Ecto neural progenitor cell (in vitro differentiated cells): ENCODE data around the gene CBX5.
A peak's percentile ranks its signal among the peaks of the same experiment; 100 is the strongest.
"Not testable (repeated sequence)": the region's sequence is repeated elsewhere in the genome, so short reads cannot be mapped to it uniquely, and the experiment has no call there.

ENCODE experiments used
- DNase-seq: peaks from one replicate; pipeline ENCODE4 v3.0.0-alpha.2; 2018; ENCODE audit warnings: low spot score

Gene CBX5

DNA sequence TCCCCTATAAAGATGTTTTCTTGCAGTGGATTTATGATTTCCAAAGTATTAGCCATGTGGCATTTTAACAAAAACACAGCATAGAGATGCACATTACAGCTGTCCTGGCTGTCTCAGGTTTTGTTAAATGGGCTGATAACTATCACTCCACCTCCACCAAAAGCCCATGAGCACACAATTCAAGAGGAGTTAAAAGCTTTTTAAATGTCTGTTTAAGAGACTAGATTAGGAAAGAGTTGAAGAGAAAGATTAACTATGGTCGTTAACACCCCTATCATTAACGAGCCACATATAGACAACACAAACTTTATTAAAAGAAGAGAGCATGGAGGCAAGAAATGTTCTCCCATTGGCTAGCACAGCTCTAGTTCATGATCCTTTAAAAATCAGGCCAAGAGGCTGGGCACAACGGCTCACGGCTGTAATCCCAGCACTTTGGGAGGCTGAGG lies 14.5 kb downstream of the CBX5 start:
- no peak for DNase-seq

DNA sequence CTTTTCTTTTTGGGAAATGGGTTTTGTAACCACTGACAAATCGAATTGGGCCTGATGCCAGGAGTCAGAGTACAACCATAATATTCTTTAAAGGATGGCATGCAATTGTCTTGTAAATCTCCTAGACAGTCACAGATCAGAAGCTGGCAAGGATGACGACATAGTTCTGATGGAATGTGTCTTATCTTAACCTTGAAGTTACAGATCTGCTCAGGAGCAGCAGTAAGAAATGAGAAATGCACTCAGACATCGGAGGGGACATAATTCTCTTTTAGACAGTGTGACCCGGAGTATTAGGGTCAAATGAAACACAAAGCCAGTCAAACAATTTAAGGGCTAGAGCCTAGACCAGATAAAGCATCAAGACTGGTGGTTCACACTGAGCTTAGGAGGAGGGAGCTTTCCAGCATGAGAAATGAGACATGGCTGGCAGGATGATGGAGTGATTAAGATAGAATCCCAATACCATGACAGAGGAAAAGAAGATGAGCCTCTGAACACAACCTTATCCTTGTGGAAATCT lies 17.5 kb downstream of the CBX5 start:
- DNase-seq: no peak

DNA sequence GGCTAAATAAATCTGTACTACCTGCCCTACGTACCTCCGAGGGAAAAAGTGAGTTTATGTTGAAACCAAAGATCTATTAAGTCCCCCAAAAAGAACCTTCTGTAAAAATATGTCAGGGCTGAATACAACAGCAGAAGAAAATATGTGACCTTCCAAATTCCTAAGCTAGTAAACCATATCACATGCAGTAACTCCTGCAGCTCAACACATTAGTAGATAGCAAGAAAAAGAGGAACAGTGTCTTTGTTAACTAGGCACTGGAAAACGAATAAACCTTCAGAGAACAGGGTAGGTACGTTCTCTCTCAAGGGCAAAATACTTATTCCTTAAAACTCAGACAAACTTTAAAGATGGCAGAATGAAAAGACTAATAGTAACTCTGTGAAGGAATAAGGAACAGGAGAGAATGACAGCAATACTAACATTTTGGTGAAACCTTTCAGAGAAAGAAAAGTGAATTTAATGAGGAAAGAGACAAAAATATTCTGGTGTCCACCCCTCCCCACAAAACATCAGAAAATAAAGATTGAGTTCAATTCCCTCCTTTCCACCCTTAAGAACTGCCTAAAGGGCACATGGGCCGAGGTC lies 18.0 kb downstream of the CBX5 start:
- no peak for DNase-seq

DNA sequence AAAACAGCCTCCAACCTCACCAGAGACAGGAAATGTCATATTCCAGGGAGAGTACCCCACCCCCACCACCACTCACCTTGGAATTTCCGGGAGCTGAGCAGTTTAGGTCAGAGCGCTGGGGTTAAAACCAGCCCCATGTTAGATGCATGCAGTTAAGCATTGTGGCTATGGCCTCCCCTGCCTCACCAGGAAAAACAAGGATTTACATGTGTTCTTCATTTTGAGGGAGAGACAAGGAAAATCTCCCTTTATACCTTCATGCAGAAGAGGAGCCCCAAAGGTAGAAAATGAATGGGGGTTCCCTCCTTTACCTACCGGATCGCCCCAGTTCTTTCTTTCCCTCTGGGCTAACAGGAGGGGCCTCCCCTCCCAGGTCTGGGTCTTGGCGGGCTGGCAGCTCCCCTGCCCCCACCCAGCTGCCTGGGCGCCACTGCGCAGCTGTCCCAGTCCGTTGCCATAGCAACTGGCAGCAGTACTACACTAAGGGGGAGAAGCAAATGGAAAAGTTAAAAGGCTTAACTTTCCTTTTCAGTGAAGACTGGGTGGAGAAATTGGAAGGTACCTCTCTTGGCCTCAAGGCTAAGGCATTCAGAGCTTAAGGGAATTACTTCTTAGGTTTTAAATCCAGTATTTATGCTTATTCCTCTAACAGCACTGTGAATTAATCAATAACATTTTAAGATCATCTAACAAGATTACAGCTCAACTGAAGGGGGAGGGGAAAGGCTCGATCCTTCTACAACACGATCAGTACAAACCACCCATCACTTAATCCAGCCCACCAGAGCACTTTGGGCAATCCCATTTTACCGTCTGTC lies 20.5 kb downstream of the CBX5 start:
- peak; percentile 97 for DNase-seq

DNA sequence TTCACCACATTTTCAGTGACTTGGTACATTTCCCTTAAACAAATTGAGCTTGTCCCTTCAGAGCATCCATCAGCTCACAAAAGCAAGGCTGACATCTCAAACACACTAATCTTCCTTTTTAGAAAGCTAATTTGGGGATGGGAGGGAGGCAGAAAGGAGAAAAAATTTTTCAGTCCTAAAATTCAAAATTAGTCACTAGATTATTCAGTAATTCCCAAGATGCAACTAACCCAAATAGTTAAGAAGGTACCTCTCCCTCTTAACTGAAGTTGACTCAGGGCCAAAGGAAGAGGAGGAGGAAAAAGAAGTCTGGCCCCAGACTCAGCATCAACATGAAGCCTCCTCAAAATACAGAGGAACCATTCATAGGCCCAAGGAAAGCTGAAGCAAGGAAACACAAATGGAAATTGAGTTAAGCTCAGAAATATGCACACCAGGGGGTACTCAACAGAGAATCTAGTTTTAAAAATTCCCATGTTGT lies 21.7 kb downstream of the CBX5 start:
- no peak for DNase-seq

DNA sequence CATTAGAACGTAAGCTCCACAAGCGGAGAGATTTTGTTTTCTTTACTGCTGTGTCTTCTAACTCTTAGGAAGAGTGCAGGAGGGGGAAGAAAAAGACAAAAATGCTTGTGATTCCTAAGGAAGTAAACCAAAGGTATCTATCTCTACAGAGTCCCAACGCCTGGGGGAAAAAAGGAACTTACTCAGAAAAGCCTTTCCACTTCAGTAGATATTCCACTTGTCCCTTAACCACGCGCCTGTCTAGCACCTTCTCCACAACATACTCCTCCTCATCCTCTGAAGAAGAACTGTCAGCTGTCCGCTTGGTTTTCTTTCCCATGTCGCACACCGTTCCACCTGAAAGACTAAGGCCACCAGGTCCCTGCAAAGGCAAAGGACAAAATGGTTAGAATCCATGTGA lies 22.6 kb downstream of the CBX5 start:
- DNase-seq: no peak

DNA sequence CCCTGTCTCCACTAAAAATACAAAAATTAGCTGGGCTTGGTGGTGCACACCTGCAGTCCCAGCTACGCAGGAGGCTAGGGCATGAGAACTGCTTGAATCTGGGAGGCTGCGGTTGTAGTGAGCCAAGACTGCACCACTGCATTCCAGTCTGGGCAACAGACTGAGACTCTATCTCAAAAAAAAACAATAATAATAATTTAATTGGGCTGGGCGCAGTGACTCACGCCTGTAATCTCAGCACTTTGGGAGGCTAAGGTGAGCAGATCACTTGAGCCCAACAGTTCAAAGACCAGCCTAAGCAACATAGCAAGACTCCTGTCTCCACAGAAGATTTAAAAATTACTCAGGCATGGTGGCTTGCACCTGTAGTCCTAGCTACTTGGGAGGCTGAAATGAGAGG lies 26.7 kb downstream of the CBX5 start:
- DNase-seq: no peak

DNA sequence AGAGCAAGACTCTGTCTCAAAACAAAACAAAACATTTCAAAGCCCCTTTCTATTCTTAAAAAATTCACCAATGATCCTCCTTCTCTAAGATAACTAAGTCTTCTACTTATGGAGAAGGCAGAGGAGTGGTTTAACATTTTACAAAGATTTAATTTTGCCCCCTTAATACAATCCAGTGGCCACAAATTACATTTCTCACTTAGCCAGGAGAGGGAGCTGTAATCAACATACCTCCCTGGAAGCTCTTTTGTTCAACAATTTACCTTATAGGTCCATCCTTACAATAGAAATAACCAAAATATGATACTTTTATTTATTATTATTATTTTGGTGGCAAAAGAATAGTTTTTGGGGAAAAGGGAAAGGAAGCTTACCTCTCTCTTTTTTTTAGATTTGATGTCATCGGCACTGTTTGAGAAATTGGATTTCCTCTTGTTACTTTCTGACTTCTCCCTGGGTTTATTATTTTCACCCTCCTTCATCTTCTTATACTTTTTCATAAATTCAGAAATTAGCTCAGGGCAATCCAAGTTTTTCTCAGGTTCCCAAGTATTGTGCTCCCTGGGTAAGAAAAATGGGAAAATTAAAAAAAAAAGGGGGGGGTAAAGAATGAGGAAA lies 28.1 kb downstream of the CBX5 start:
- DNase-seq: no peak

DNA sequence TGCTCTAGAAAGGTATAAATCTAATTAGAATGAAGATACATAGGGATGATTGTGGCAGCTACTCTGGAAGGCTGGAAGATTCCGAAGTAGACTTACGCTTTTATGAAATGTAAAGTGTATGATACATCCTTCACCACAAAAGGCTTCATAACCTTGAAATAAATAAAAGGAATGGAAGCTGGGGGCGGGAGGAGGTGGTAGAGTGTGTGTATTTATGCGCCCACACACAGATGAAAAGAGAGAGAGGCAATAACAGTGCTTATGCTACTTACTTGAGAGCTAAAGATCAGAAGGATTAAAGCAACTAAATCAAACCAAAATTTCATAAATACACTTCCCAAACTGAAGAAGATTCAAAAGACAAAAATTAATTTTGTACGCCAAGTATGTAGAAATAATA lies 30.4 kb downstream of the CBX5 start:
- DNase-seq: no peak

DNA sequence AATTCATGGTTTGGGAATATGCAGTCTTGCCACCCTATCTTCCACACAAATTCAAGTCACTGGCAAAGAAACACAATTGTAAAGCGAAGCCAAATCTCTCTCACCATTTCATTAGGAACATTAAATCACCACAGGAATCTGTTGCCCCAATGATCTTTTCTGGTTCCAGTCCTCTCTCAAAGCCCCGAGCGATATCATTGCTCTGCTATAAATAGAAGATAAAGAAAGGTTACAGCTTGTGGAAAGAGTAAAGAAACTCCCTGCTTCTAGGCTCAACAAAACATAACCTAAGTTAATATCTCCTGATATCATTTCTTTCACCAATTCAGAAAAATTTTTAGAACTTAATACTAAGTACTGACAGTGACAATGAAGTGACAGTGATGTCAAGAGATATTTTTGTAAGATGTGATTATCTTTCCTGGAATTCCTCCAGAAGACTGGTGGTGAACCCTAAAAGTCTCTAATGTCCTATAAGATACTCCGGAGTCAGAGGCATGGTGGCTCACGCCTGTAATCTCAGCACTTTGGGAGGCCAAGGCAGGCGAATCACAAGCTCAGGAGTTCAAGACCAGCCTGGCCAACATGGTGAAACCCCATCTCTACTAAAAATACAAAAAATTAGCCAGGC lies 33.8 kb downstream of the CBX5 start:
- no peak for DNase-seq

DNA sequence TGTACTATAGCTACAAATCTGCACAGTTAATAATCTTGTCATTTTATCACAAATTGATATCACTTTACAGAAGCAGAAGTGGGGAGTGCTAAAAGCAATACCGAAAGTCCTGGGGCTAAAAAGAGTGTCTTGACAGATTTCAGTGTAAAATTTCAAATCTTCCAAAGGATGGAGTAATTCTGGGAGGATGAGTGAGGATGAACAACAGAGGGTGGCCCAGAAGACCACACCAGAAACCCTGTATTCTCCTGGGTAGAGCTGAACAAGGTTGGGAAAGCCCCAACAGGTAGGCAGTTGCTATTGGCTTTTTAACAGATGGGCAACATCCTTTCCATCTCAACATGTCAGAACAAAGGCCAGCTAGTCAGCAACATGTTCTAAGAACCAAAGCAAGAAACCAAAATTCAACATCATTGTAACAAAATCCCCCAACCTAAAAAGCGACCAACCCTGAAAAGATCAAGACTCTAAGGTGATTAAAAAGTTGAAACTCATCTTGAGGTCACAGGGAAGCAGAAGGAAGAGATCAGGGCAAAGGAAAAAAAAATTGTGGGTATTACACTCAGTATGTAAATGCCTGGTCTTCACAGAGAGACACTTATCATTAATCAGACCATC lies 38.8 kb downstream of the CBX5 start:
- DNase-seq: no peak

DNA sequence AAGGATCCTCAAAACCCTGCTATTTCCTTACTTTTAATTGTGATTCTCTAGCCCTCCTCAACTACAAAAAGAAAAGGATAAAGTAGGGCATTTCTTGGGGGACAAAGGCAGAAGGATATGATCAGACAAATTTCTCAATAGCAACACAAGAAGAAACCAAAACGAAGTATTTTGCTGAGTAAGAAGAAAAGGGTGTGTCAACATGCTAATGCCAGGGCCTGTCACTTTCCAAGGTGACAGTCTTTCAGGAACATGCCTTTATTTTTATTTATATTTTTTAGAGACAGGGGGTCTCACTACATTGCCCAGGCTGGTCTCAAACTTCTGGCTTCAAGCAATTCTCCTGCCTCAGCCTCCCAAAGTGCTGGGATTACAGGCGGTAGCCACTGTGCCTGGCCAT lies 39.8 kb downstream of the CBX5 start:
- no peak for DNase-seq

DNA sequence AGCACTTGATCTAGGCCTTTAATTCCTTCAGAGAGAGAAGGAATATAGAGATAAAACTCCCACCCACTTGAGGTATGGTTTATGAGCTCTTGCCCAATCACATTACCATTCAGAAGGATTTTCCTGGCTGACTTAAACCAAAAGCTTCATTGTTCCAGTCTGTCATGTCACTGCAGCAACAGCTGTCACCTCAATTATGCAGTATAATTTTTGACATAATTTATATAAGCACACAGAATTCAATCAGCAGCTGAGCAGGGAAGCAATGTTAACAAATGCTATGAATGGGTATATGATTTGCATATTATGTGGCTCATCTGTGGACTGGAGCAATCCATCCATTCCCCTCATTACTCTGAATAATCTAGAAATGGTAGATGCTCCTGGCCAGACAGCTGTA lies 40.3 kb downstream of the CBX5 start:
- DNase-seq: no peak

DNA sequence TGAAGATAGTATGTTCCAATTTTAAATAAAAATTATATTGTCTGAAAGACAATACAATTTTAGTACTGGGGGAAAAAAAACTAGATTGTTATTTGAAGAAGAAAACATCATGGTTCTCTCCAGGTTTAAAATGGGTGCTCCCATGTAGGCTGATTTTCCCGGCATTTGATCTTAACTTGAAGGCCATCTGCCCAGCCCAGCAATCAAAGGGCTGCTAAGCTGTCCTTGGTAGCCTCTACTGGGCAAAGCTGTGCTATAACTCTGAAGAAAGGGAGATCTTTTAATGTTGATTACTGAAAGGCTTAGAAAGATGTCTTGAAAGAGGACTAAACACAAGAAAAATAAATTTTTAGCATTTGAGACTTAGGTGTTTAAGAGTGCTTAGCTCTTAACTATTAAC lies 41.4 kb downstream of the CBX5 start:
- no peak for DNase-seq

DNA sequence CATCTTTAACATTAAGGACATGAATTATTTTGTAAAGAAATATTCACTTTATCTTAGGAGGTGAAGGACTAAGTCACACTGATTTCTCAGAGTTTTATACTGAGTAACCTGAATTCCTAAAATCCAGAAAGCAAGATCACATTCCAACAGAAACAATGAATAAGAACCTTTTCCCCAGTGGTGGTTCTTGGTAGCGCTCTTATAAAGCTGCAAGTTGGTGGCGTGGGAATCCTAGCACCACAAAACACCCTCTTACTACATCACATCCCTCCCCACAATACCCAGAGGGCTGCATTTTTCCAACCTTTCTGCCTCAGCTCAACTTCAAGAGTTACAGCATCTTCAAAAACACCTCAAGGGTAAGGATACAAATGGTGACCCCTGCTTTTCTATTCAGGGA lies 47.1 kb downstream of the CBX5 start:
- DNase-seq: no peak

DNA sequence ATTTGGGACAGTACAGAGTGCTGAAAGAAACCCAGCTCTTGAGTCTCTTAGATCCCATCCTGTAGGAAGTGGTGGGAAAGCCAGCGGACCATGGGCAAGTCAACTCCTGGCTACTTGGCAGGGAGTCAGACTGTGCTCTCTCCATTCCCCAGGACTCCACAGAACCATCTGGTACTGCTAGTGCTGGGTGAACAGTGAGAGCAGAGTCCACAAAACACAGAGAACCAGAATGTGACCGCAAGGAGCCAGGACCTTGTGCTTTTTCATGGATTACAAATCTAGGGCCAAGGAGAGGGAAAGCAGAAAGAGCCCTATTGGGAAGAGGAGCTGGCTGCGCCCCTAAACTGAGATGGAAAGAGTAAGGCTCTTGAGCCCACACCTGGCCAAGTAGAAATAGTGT lies 48.7 kb downstream of the CBX5 start:
- DNase-seq: not testable (repeated sequence)

DNA sequence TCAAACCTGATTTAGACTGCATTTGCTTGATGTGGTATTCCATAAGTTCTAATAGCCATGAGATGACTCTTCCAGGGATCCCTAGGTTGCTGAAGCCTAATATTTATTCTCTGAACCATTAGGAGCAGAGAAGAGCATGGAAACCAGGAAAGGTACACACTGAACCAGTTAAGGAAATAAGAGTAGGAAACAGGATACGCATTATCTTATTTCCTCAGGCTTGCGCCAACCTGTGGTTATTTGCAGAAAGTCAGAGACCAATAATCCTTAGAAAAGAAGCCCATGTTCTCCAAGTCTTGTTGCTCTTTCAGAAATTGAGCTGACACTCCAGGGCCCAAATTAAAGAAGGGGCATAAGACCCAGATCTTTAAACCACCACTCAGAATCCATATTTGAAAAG lies 49.4 kb downstream of the CBX5 start:
- no peak for DNase-seq

DNA sequence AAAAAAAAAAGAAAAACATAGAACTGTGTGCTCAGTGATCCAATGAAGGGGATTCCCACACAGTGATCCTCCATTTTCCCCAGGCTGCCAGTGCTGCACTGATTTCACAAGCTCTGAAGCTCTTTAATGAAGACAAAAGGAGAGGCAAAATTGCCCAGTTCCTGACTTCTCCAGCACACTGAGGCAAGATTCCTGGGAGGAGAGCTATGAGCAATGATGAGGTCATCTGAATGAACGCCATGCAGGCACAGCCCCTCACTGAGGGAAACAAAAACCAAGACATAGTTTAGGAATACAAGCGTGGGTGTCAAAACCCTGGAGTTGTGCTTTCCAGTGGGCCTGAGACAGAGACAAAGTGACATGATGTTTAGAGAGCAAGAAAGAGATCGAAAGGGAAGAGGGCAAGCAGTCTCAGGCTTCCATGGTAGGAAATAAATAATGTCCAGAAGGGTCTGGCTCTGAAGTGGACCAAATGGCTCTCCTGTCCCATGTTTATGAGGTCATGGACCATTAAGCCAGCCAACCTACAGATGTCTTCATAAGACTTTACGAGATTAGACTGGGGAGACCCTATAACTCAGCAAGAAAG lies 50.2 kb downstream of the CBX5 start:
- DNase-seq: no peak

DNA sequence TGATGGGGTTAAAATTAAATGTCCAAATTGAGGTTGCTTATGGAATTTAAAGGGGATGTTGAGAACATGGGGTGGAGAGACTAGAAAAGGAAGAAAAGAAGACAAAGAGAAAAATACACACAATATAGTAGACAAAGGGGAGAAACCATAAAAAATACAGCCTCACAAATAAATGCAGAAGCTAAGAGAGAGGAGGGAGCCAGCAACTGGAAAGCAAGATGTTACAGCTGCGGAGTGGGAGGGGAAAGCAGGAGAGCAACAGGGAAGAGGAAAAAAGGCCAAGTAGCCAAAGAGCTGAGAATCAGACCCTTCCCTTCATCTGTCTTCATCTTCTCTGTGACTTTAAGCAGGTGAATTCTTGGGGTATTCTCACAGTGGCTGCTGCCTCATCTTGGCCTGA lies 51.5 kb downstream of the CBX5 start:
- DNase-seq: no peak

DNA sequence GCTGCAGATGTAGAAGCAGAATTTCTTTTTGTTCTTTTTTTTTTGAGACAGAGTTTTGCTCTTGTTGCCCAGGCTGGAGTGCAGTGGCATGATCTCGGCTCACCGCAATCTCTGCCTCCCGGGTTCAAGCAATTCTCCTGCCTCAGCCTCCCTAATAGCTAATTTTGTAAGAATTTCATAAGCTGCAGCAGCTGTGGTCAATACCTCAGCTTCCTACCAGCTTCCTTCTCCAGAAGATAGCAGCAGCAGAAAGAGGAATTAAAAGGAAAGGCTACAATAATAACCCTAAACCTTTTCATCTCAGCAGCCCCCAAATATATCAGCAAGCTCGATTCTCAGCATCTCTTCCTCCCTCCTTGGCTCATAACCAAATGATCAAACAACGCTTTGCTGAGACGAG lies 52.0 kb downstream of the CBX5 start:
- not testable (repeated sequence) for DNase-seq

DNA sequence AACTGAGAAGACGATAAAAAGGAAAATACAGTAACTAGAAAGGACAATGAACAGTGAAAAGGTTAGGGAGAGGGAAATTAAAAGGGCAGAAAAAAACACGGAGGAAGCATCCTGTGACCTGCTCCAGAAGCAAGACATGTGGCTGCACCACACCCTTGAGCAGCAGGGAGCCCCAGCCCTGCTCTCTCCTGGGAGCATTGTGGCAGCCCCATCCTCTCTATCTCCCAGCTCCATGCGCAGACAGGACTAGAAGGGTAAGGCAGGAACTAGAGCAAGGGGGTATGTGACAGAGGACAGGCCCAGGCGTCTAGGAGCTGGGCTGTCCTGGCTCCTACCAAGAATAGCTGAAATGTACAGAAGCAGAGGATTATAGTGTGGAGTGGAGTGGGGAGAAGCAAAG lies 52.5 kb downstream of the CBX5 start:
- DNase-seq: no peak

DNA sequence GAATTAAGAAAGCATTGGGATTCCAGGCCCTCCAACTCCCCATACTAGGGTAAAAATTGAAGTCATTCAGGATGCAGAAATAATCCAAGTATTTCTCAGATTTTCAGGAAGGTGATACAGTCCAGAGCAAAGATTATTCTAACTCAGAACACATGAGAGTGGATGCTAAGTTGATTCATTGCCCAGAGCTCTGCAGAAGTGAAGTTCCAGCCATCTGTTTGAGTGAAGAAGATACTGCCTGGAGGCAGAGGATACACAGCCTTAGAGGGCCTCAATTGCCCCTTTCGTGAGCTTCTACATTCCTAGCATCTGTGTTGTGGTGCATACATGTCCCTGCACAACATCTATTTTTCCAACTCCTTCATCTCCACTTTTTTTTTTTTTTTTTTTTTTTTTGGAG lies 54.3 kb downstream of the CBX5 start:
- DNase-seq: no peak
